ENCODE results near the gene ACER1.
A peak's percentile ranks its signal among the peaks of the same experiment; 100 is the strongest.

Gene ACER1

GRCh38 chr19:6272913-6273600 is 60.4 kb downstream of the ACER1 start:
- peak overlapping the region; percentile 52 for H3K4me3 ChIP-seq (ENCODE audit: low read depth, low read length)
- DNase-seq = no peak
- H3K4me1 ChIP-seq = peaks cover 35% of the 10 kb centered on the region
- TF ChIP-seq CTCF (IDR thresholded peaks at IDR 0.05; ENCODE audit: low read depth, low read length) = no peak
- H3K9me3 ChIP-seq = no peaks in the 10 kb centered on the region
- H3K27me3 ChIP-seq = no peaks in the 10 kb centered on the region
- H3K36me3 ChIP-seq = peaks cover 29% of the 10 kb centered on the region

- Histone ChIP-seq H3K4me3 (ENCODE audit: low read depth, low read length) (peak overlapping the region; percentile 52), H3K4me1 (peaks cover 35% of the 10 kb centered on the region), H3K9me3 (no peaks in the 10 kb centered on the region), H3K27me3 (no peaks in the 10 kb centered on the region), H3K36me3 (peaks cover 34% of the 10 kb centered on the region)
- DNase-seq = no peak
- TF ChIP-seq CTCF (IDR thresholded peaks at IDR 0.05; ENCODE audit: low read depth, low read length) = no peak
These were observed 61.0 kb downstream of the ACER1 start for GRCh38 chr19:6272411-6272791.

GRCh38 chr19:6271721-6272410 is 61.5 kb downstream of the ACER1 start:
- Histone ChIP-seq H3K4me1 (peaks cover 35% of the 10 kb centered on the region), H3K9me3 (no peaks in the 10 kb centered on the region), H3K36me3 (peaks cover 37% of the 10 kb centered on the region), H3K4me3 (ENCODE audit: low read depth, low read length) (peak overlapping the region; percentile 52), H3K27me3 (no peaks in the 10 kb centered on the region)
- peak; percentile 76 for DNase-seq
- peak; percentile 33 for TF ChIP-seq CTCF (IDR thresholded peaks at IDR 0.05; ENCODE audit: low read depth, low read length)

- peaks cover 33% of the 10 kb centered on the region for H3K4me1 ChIP-seq
- no peak for DNase-seq
- no peaks in the 10 kb centered on the region for H3K9me3 ChIP-seq
- H3K4me3 ChIP-seq (ENCODE audit: low read depth, low read length) = peak overlapping the region; percentile 52
- peaks cover 43% of the 10 kb centered on the region for H3K36me3 ChIP-seq
- no peaks in the 10 kb centered on the region for H3K27me3 ChIP-seq
- TF ChIP-seq CTCF (IDR thresholded peaks at IDR 0.05; ENCODE audit: low read depth, low read length) = peak; percentile 10; the same call in 1 of the 2 replicates
These were observed 62.2 kb downstream of the ACER1 start for GRCh38 chr19:6271251-6271650.

GRCh38 chr19:6270822-6271221 is 62.6 kb downstream of the ACER1 start:
- Histone ChIP-seq H3K4me1 (peaks cover 33% of the 10 kb centered on the region), H3K27me3 (no peaks in the 10 kb centered on the region), H3K36me3 (peaks cover 44% of the 10 kb centered on the region), H3K9me3 (no peaks in the 10 kb centered on the region), H3K4me3 (ENCODE audit: low read depth, low read length) (no peak overlapping the region)
- no peak for TF ChIP-seq CTCF (IDR thresholded peaks at IDR 0.05; ENCODE audit: low read depth, low read length)
- no peak for DNase-seq
